HG02798 (cell line): ENCODE results near the gene MEMO1.
"Not testable (repeated sequence)": the region's sequence is repeated elsewhere in the genome, so short reads cannot be mapped to it uniquely, and the experiment has no call there.

Experiments used
- ATAC-seq: cut with Tn5 transposase; IDR thresholded peaks from one replicate; pipeline ENCODE4 v1.9.1; 2021; ENCODE audit warnings: mild to moderate bottlenecking; ENCODE audit not compliant: unreplicated experiment, poor library complexity

The MEMO1 gene

GRCh38 chr2:31962757-31963361, 47.9 kb downstream of the MEMO1 start:
- ATAC-seq: no peak

DNA sequence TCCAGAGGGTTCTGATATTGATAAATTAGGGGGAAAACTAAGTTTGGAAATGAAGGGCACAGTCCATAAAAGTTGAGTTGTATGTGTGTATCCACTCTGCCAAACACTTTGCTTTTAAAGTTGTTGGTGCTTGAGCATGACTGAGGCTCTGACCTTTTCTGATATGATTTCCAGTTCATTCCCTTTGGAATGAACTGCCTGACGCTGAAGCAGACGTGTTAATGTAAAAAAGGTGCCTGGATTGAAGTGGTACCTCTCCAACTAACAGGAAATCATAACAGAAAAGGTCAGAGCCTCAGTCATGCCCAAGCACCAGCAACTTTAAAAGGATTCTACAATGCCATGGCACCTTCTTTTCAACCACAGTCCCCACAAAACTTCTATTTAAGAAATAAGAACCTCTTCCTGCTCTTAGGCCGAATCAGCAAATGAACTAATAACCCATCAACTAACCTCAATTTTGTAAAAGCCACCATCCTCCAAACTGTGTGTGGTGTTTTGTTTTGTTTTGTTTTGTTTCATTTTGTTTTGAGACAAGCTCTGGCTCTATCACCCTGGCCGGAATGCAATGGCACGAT, 52.6 kb downstream of the MEMO1 start:
- no peak for ATAC-seq

GRCh38 chr2:31957354-31958139, 53.3 kb downstream of the MEMO1 start:
- ATAC-seq: no peak

- ATAC-seq: not testable (repeated sequence)
These were observed 53.9 kb downstream of the MEMO1 start for GRCh38 chr2:31956934-31957333.

- no peak for ATAC-seq
These were observed 54.5 kb downstream of the MEMO1 start for GRCh38 chr2:31956312-31956711.

DNA sequence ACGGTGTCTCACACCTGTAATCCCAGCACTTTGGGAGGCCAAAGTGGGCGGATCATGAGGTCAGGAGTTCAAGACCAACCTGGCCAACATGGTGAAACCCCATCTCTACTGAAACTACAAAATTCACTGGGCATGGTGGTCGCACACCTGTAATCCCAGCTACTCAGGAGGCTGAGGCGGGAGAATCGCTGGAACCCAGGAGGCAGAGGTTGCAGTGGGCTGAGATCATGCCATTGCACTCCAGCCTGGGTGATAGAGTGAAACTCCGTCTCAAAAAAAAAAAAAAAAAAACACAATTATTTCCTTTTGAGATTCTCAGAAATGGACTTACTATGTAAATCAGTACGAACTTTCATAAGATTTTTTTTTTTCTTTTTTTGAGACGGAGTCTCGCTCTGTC, 57.7 kb downstream of the MEMO1 start:
- not testable (repeated sequence) for ATAC-seq

DNA sequence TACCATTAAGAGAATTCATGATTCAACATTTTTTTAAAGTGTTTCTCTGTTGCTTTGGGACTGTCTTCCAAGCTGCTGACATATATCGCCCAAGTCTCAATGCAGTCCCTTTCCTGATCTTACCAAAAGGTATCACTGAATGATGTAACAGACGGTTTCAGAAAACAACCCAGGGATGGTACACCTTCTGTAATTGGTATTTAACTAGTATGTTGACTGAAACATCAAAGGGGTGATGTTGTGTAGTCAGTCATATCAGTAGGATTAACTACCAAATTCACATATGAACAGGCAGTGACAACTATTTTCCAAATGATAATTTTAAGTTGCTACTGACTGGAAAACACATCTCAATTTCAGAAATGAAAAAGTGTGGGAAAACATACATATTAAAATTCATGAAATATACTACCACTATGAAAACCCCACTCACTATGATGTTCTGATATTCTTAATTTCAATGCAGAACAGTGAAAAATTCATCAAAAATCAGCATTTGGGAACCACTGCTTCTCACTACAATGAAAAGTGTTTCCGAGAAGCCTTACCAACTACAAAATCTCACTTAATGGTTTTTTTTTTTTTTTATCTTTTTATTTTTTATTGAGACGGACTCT, 59.8 kb downstream of the MEMO1 start:
- ATAC-seq: no peak

DNA sequence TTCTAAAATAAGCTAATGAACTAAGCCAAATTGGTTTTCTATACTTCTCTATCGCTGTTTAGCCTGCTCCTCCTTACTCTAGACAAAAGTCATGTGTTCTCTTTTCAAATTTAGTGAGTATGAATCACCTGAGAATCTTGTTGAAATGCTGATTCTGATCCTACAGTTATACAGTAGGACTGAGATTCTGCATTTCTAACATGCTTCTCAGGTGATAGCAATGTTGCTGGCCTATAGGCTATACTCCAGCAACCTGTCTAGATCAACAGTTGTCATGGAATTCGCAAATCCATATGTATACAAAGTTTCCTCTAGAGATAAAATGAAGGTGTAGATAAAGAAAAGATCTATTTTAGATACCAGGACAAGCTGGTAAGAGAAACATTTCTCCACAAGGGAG, 62.9 kb downstream of the MEMO1 start:
- ATAC-seq: no peak

DNA sequence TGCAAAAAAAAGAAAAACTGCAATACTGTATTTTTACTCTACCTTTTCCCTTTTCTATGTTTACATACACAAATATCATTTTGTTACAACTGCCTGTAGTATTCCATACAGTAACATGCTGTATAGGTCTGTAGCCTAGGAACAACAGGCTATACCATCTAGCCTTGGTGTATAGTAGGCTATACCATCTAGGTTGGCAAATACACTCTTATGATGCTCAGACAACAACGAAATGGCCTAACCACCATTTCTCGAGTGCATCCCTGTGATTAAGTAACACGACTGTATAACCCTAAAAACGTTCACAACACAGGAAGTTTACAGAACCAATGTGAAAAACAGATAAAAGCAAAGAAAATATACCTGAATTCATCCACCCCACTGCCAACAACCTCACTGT, 64.0 kb downstream of the MEMO1 start:
- ATAC-seq: no peak

GRCh38 chr2:31945572-31945935, 65.3 kb downstream of the MEMO1 start:
- no peak for ATAC-seq

- ATAC-seq: no peak
These were observed 65.8 kb downstream of the MEMO1 start for GRCh38 chr2:31944828-31945571.

DNA sequence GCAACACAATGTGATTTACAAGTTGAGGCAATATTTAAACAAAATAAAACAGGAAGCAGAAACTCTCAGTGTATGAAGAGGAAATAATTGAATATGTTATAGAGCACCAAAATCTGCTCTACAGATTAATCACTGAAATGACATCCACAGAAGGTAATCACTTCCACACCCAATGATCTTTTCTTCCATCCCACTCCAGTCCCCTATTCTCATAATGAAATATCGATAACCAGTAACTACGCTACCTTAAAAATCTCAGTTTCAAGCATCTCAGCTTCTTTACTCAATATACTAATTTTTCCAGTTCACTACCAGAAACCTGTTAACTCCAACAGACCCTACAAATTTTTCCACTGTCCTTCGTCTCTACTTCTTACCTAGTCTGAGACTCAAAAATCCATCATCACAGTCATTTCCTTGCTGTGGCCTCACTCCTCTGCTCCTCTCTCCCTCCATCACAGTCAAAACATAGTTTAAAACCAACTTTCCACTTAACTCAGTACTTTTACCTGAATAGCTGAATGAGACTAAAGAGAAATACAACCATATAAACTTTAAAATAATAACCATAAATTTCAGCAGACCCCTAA, 67.1 kb downstream of the MEMO1 start:
- no peak for ATAC-seq

DNA sequence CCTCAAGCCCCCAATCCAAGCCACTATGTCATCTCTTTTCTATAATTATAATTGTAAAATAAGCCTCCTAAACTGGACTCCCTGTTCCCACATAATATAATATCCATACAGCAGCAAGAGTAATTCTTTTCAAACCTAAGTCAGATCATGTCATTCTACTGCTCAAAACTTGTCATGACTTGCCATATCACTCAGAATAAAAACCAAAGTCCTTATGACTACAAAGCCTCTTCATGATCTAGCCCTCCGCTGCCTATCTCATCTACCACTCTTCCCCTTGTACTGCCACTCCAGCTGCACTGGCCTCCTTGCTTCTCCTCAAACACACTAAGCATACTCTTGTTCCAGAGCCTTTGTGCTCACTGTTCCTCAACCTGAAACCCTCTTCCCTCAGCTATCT, 69.9 kb downstream of the MEMO1 start:
- ATAC-seq: no peak

GRCh38 chr2:31937741-31938140, 73.1 kb downstream of the MEMO1 start:
- no peak for ATAC-seq

- no peak for ATAC-seq
These were observed 75.4 kb downstream of the MEMO1 start for GRCh38 chr2:31935370-31935769.

- no peak for ATAC-seq
These were observed 77.7 kb downstream of the MEMO1 start for GRCh38 chr2:31933066-31933465.

- ATAC-seq: no peak
These were observed 78.2 kb downstream of the MEMO1 start for GRCh38 chr2:31932589-31932988.

DNA sequence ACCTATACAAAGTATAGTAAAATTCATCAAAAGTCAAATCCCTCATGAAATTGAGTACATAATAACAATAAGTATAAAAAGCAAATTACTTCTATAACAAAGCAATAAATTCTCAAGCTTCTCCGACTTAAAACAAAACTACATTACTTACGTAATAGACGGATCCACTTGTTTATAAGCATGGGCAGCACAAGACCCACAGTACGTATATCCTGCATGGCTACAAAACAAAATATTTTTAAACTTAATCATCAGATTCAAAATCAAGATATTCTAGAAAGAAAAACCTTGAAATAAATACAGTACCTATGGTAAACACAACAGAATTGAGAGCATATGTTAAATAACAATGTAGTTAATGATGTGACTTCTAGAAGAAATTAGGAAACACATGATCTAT, 78.9 kb downstream of the MEMO1 start:
- no peak for ATAC-seq

DNA sequence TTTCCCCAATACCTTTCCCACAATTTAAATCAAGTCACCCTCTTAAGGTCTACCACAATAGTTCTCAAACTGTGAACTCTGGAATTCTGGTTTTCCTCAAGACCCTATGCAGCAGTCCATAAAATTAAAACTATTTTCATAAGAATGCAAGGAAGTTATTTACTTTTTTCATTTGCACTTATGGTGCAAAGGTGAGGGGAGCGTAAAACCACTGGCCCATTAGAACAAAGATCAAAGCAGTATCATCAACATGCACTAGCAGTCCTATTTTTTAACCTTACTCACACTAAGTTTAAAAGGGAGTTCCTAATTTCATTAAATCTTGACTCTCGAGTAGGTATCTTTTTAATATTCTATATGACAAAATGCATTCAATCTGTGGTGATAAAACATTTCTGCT, 85.3 kb downstream of the MEMO1 start:
- ATAC-seq: no peak

GRCh38 chr2:31923662-31924061, 87.1 kb downstream of the MEMO1 start:
- ATAC-seq: no peak
